Esophagus squamous epithelium (tissue), 5 donors: ENCODE measurements around the gene AGBL5. TPM values are rescaled to one million over a fixed set of nuclear protein-coding genes. Genes with fewer than 3 reads are reported as not detected.
A peak's percentile ranks its signal among the peaks of the same experiment; 100 is the strongest.

ENCODE experiments used
- DNase-seq: peaks from one replicate; lab custom pipeline; 2025; lab: John Stamatoyannopoulos, UW
- H3K27ac ChIP-seq, 4 donors: fragments of 200-600 bp; sonication (generic); one replicate each; pipeline ENCODE4 v1.5.1; 2016 to 2019; ENCODE audit warnings: mild to moderate bottlenecking in 1 of 4
- H3K27me3 ChIP-seq, 4 donors: fragments of 200-600 bp; sonication (generic); 1 replicate in 3 of 4; 2 replicates in 1 of 4; pipeline versions ENCODE4 v1.5.1 to v1.6.0; 2017 to 2021; ENCODE audit warnings: antibody characterized with exemption in 1 of 4
- H3K36me3 ChIP-seq, 3 donors: fragments of 200-600 bp; sonication (generic); one replicate each; pipeline ENCODE4 v1.5.1; 2016 to 2019
- H3K4me1 ChIP-seq, 3 donors: fragments of 200-600 bp; sonication (generic); one replicate each; pipeline ENCODE4 v1.5.1; 2017 to 2019
- H3K4me3 ChIP-seq, 4 donors: fragments of 200-600 bp; sonication (generic); 1 replicate in 3 of 4; 2 replicates in 1 of 4; pipeline ENCODE4 v1.5.1; 2016 to 2019; ENCODE audit warnings: mild to moderate bottlenecking in 2 of 4, moderate library complexity in 1 of 4
- H3K9me3 ChIP-seq, 3 donors: fragments of 200-600 bp; sonication (generic); one replicate each; pipeline ENCODE4 v1.5.1; 2016 to 2019
- CTCF ChIP-seq, 6 experiments: fragments of 450-650 bp in 4 of 6; fragments of 200-600 bp in 2 of 6; sonication (generic) in 2 of 6; IDR thresholded peaks; one replicate each; pipeline ENCODE4 v1.5.1; 2016 to 2019; ENCODE audit warnings: antibody characterized with exemption in 6 of 6, mild to moderate bottlenecking in 4 of 6, moderate library complexity in 4 of 6
- POLR2A ChIP-seq, 4 donors: fragments of 450-650 bp; IDR thresholded peaks; one replicate each; pipeline ENCODE4 v1.6.1; 2017; ENCODE audit warnings: antibody characterized with exemption in 4 of 4, mild to moderate bottlenecking in 4 of 4, moderate library complexity in 3 of 4
- WGBS, 2 donors: methylation state at CpG; one replicate each; pipeline ENCODE4 v1.1.5; 2018; 5-methylcytosine and 5-hydroxymethylcytosine counted together
- intact Hi-C: fragments of 100-400 bp; cut with DNase I; formaldehyde crosslinking; loops from one replicate; pipeline ENCODE4 v1.15.0; 2022
- total RNA-seq, 4 donors: library from RNA; depleted of rRNA; stranded (reverse); fragments of >200 nt; gene quantifications; one replicate each; pipeline ENCODE4 v1.1.0, GENCODE V29; 2016
- donor health status: DM: yes; HTN: yes; CAD: no.

The AGBL5 gene
- total RNA-seq, 4 donors from 2014 or later = 4.7 to 12.4 (median 9.6) TPM

GRCh38 chr2:27095427-27095744 lies 43.9 kb downstream of the AGBL5 start:
- no peak for DNase-seq
- H3K36me3 ChIP-seq = peaks cover 0 to 5% (median 0%) of the 10 kb centered on the region in 3 donors
- H3K27me3 ChIP-seq = no peaks in the 10 kb centered on the region
- H3K9me3 ChIP-seq = no peaks in the 10 kb centered on the region
- WGBS, 2 donors = 90 to 100% methylated on average over 1 to 2 of the region's 2 CpGs
- H3K27ac ChIP-seq = no peak overlapping the region
- intact Hi-C loops = loop anchor here (10.0 kb wide), 1 partner anchor 209 kb away; the partner anchor contains the start of gene UCN
- no peak overlapping the region for H3K4me3 ChIP-seq
- H3K4me1 ChIP-seq = peaks cover 6 to 11% (median 8%) of the 10 kb centered on the region in 3 donors
- no peak for TF ChIP-seq POLR2A (IDR thresholded peaks at IDR 0.05)
- no peak for TF ChIP-seq CTCF (IDR thresholded peaks at IDR 0.05)

DNA sequence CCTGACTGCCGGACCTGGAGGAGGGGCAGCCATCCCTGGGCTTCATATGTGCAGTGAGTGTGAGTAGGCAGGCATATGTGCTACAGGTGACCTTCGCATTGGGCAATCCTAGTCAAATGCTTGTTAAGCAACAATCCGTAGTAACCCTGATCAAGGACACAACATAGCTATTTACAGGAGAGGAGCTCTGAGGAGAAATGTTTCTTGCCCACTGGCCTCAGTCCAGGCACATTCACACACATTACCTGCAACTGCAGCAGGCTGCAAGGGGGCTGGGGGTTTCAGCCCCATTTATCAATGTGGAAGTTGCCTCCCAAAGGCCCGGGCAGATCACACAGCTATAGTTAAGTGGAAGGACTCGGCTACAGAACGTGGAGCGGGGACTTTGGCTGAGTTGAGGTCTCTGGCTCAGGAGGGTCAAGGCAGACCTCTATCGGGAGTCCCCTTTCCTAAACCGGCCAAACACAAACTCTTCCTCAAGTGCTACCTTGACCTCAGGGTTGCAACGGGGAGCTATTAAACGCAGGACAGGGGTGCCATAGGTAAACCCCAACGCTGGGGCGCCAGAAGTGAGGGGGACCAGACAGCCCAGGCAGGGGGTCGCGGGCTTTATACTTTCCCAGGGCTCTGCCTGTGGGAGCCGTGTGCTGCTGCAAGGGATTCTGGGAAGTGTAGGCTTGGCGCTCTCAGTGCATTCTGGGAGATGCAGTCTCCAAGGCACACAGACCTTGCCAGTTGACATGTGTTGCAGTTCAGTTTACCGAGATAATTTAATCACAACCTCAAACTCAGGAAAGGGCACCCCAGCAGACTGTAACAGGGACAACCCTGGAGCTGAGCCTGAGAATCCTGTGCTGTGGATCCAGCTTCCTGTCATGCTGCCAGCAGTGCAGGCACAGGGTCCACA lies 44.5 kb downstream of the AGBL5 start:
- peaks cover 0 to 5% (median 0%) of the 10 kb centered on the region in 3 donors for H3K36me3 ChIP-seq
- TF ChIP-seq POLR2A (IDR thresholded peaks at IDR 0.05) = no peak
- peak in 1 of 6 experiments; percentile 20 for TF ChIP-seq CTCF (IDR thresholded peaks at IDR 0.05)
- intact Hi-C loops = loop anchor here (10.0 kb wide), 1 partner anchor 209 kb away; the partner anchor contains the start of gene UCN
- peak overlapping the region in 3 of 4 donors; percentile 26 to 57 (median 32) for H3K4me3 ChIP-seq
- WGBS, 2 donors = 27 to 60% methylated on average over 2 to 10 of the region's 18 CpGs
- DNase-seq = no peak
- no peak overlapping the region for H3K27ac ChIP-seq
- peaks cover 6 to 11% (median 8%) of the 10 kb centered on the region in 3 donors for H3K4me1 ChIP-seq
- H3K27me3 ChIP-seq = no peaks in the 10 kb centered on the region
- no peaks in the 10 kb centered on the region for H3K9me3 ChIP-seq

DNA sequence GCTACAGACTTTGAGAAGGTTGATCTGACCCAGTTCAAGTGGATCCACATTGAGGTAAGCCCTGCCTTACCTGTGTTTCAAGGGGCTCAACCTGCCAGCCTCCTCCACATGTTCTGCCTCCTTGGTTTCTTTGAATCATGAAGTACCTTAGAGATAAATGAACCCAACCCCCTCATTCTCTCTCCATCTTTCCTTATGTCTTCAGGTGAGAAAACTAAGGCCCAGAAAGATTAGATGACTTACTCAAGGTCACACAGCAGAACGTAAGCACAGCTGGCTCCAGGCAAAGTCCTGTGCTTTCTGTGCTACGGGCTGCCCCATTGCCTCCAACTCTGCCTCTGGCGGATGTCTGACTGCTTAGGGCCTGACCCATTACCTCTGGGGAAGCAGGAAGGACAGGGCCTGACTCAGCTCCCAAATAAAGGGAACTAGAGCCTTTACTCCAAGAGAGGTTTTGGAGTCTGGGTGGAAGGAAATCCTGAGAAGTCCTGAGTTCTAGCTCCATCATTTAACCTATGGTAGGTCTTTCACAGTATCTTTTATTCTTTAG lies 45.4 kb downstream of the AGBL5 start:
- H3K27ac ChIP-seq = no peak overlapping the region
- intact Hi-C loops = loop anchor here (10.0 kb wide), 1 partner anchor 208 kb away; the partner anchor contains the start of gene UCN
- TF ChIP-seq CTCF (IDR thresholded peaks at IDR 0.05) (no peak), POLR2A (IDR thresholded peaks at IDR 0.05) (no peak)

DNA sequence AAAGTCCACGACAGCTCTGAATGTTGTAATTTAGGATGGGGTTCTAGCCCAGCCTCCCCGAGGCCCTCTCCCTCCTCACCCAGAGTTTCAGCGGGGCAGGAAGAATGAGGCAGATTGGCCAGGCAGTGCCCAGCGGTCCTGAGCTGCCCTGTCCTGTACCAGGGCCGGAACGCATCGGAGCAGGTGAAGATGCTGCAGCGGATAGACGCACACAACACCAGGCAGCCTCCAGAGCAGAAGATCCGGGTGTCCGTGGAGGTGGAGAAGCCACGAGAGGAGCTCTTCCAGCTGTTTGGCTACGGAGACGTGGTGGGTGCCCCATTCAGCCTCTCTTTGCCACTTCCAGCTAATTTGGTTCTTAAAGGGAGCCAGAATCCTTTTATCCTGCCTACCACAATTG lies 45.9 kb downstream of the AGBL5 start:
- DNase-seq = no peak
- Histone ChIP-seq H3K27ac (no peak overlapping the region), H3K4me3 (no peak overlapping the region), H3K36me3 (peaks cover 0 to 5% (median 0%) of the 10 kb centered on the region in 3 donors), H3K9me3 (no peaks in the 10 kb centered on the region), H3K4me1 (peaks cover 6 to 11% (median 8%) of the 10 kb centered on the region in 3 donors), H3K27me3 (no peaks in the 10 kb centered on the region)
- 87 to 90% methylated on average over 10 to 11 of the region's 14 CpGs for WGBS, 2 donors
- TF ChIP-seq POLR2A (IDR thresholded peaks at IDR 0.05) = no peak
- no peak for TF ChIP-seq CTCF (IDR thresholded peaks at IDR 0.05)
- intact Hi-C loops = loop anchor here (10.0 kb wide), 1 partner anchor 207 kb away; the partner anchor contains the start of gene UCN

More for the DNA sequence above, 45.4 kb downstream of the AGBL5 start:
- DNase-seq = no peak
- Histone ChIP-seq H3K36me3 (peaks cover 0 to 5% (median 0%) of the 10 kb centered on the region in 3 donors), H3K4me1 (peaks cover 6 to 11% (median 8%) of the 10 kb centered on the region in 3 donors), H3K9me3 (no peaks in the 10 kb centered on the region), H3K27me3 (no peaks in the 10 kb centered on the region), H3K4me3 (no peak overlapping the region)
- WGBS, 2 donors = 70 to 85% methylated on average over 3 of the region's 3 CpGs
